Spleen (tissue), 7 donors: Measurements from ENCODE around the gene MTMR1.

Source experiments
- POLR2A ChIP-seq, 3 donors: fragments of 450-650 bp; IDR thresholded peaks; one replicate each; pipeline ENCODE4 v1.5.1; 2017; ENCODE audit warnings: antibody characterized with exemption in 3 of 3, mild to moderate bottlenecking in 1 of 3
- TF ChIP-seq, protein P1 (sequence below), 11 experiments: fragments of 200-600 bp in 7 of 11; fragments of 450-650 bp in 4 of 11; sonication (generic) in 4 of 11; IDR thresholded peaks in 8 of 11; conservative IDR thresholded peaks in 3 of 11; 1 replicate in 7 of 11; 2 replicates in 4 of 11; pipeline versions ENCODE4 v1.4.0 to v1.8.0; 2016 to 2021; ENCODE audit warnings: antibody characterized with exemption in 11 of 11, inconsistent platforms in 4 of 11, mild to moderate bottlenecking in 1 of 11
- donor health status: DM: no; HTN: no; CAD: no; lungs with moderate emphysema.
- donor health status: DM: no; HTN: no; CAD: no.
- donor health status: DM: no; HTN: no; CAD: no.

DNA sequence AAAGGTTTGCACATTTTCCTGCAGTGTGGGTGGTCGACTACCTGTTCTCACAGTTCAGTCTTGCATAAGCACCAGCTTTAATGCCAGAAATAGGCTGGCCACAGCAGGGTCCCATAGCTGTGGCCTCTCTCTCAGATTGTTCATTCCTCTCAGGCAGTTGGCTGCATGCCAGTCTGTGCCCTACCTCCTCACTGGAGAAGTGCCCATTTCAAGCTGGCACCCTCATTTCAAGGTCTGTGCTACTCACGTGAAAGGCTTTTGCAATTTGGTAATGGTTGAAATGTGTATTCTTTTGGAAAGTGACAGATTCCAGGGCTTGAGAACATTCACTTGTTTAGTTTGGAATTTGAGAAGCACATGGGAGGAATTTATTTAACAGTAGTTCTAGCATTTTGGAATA, 28.9 kb upstream of the MTMR1 start:
- TF ChIP-seq, protein P1, sequence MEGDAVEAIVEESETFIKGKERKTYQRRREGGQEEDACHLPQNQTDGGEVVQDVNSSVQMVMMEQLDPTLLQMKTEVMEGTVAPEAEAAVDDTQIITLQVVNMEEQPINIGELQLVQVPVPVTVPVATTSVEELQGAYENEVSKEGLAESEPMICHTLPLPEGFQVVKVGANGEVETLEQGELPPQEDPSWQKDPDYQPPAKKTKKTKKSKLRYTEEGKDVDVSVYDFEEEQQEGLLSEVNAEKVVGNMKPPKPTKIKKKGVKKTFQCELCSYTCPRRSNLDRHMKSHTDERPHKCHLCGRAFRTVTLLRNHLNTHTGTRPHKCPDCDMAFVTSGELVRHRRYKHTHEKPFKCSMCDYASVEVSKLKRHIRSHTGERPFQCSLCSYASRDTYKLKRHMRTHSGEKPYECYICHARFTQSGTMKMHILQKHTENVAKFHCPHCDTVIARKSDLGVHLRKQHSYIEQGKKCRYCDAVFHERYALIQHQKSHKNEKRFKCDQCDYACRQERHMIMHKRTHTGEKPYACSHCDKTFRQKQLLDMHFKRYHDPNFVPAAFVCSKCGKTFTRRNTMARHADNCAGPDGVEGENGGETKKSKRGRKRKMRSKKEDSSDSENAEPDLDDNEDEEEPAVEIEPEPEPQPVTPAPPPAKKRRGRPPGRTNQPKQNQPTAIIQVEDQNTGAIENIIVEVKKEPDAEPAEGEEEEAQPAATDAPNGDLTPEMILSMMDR (IDR thresholded peaks at IDR 0.05 in 8 of 11, conservative IDR thresholded peaks at IDR 0.05 in 3 of 11), result no peak
- no peak for TF ChIP-seq POLR2A (IDR thresholded peaks at IDR 0.05)
